HG02798 (cell line): Measurements from ENCODE around the gene QRICH1.

ENCODE experiments used
- ATAC-seq: cut with Tn5 transposase; IDR thresholded peaks from one replicate; pipeline ENCODE4 v1.9.1; 2021; ENCODE audit warnings: mild to moderate bottlenecking; ENCODE audit not compliant: unreplicated experiment, poor library complexity

The QRICH1 gene

GRCh38 chr3:49093853-49094767, at the start of gene QRICH1:
TSS of gene QRICH1 (minus strand) at chr3:49094071. CDS start at chr3:49077017, 17,054 bp downstream.
- peak; percentile 78 for ATAC-seq

GRCh38 chr3:49140080-49140479, 46.2 kb upstream of the QRICH1 start:
- no peak for ATAC-seq

- no peak for ATAC-seq
Observed at GRCh38 chr3:49135499-49135898, 41.6 kb upstream of the QRICH1 start.

- no peak for ATAC-seq
Observed at GRCh38 chr3:49134471-49135265, 40.8 kb upstream of the QRICH1 start.

- no peak for ATAC-seq
Observed at GRCh38 chr3:49133226-49133951, 39.5 kb upstream of the QRICH1 start.

GRCh38 chr3:49132437-49133225, 38.8 kb upstream of the QRICH1 start, which contains the start of gene LAMB2:
TSS of gene LAMB2 (minus strand) at chr3:49133050. CDS start at chr3:49132867, 183 bp downstream.
- no peak for ATAC-seq

GRCh38 chr3:49132073-49132436, 38.2 kb upstream of the QRICH1 start:
- no peak for ATAC-seq

GRCh38 chr3:49131576-49131975, 37.7 kb upstream of the QRICH1 start:
- ATAC-seq = no peak

GRCh38 chr3:49131040-49131439, 37.2 kb upstream of the QRICH1 start:
- ATAC-seq = no peak

- ATAC-seq = no peak
Observed at GRCh38 chr3:49124991-49125670, 31.3 kb upstream of the QRICH1 start.

GRCh38 chr3:49124203-49124602, 30.3 kb upstream of the QRICH1 start:
- no peak for ATAC-seq

GRCh38 chr3:49123687-49124086, 29.8 kb upstream of the QRICH1 start:
- ATAC-seq = no peak

GRCh38 chr3:49122886-49123545, 29.1 kb upstream of the QRICH1 start:
- ATAC-seq = no peak

- ATAC-seq = no peak
Observed at GRCh38 chr3:49122451-49122850, 28.6 kb upstream of the QRICH1 start.

- ATAC-seq = no peak
Observed at GRCh38 chr3:49122022-49122421, 28.2 kb upstream of the QRICH1 start.

- ATAC-seq = no peak
Observed at GRCh38 chr3:49121132-49121736, 27.4 kb upstream of the QRICH1 start.

- peak; percentile 91 for ATAC-seq
Observed at GRCh38 chr3:49120438-49121131, 26.7 kb upstream of the QRICH1 start, which contains the start of gene USP19. TSS of gene USP19 (minus strand) at chr3:49120823. CDS start at chr3:49119145, 1,678 bp downstream.

GRCh38 chr3:49120096-49120437, 26.2 kb upstream of the QRICH1 start:
- peak; percentile 1 for ATAC-seq
